ENCODE results near the gene NPAS2. TPM values are rescaled to one million over a fixed set of nuclear protein-coding genes. Genes with fewer than 3 reads are reported as not detected.
A peak's percentile ranks its signal among the peaks of the same experiment; 100 is the strongest.

The NPAS2 gene
- total RNA-seq, 2 donors from 2014 or later, result 59.5 to 59.6 TPM

DNA sequence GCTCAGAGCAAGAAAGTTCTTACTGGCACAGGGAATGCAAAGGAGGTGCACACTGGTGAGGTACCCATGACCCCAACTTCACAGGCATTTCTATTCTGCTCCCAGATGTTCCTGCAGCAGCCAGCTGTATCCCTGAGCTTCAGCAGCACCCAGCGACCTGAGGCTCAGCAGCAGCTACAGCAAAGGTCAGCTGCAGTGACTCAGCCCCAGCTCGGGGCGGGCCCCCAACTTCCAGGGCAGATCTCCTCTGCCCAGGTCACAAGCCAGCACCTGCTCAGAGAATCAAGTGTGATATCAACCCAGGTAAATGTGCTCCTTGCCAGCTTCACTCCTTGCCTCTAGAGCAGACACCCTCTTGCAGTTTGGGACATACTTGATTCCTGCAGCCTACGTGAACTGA lies 168.0 kb downstream of the NPAS2 start:
- intact Hi-C loops (cut with DNase I, micrococcal nuclease), result loop anchor here (5.0 to 10.0 kb wide), 2 partner anchors 373 to 381 kb away; no protein-coding TSS in a partner anchor
- DNase-seq (no peak), ATAC-seq (no peak)

DNA sequence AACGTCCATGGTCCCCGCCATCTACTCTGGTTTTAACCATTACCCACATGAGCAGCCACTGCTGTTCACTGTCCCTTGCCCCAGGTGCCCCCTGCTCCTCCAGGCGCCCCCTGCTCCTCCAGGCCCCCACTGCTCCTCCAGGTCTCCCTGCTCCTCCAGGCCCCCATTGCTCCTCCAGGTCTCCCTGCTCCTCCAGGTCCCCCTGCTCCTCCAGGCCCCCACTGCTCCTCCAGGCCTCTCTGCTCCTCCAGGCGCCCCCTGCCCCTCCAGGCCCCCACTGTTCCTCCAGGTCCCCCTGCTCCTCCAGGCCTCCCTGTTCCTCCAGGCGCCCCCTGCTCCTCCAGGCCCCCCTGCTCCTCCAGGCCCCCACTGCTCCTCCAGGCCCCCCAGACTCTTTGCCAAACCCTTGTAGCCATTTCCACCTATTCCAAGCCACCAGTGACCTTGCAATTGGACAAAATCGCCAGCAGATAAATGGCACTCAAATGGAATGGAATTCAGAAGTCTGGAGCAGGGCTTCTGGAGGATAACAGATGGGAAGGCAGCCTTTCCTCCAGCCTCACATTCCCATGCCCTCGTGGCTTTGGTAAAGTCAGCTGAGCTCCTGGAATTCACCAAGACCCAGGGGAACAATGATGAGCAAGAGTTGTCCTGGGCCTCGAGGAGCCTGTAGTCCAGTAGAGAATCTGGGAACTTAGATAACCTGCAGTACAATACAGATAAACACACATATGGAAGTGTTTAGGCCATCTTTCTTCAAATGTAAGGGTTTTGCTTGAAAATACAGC lies 168.9 kb downstream of the NPAS2 start:
- ATAC-seq (no peak), DNase-seq (no peak)
- intact Hi-C loops (cut with DNase I, micrococcal nuclease), result loop anchor here (5.0 to 10.0 kb wide), 2 partner anchors 374 to 382 kb away; no protein-coding TSS in a partner anchor

DNA sequence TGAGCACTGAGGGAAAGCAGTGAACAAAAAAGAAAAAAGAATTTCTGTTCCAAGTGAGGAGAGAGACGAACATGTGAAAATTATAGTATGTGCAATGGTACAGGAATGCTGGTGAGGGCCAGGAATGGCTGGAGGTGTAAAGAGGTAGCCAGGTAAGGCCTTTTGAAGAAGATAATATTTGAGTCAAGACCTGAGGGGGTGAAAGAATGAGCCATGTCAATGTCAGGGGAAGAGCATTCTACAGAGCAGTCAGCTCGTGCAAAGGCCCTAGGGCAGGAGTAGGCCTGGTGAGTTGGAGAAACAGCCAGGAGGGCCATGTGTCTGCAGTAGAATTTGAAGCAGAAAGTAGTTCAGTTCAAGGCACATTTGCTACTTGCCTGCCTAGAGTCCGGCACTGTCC lies 169.7 kb downstream of the NPAS2 start:
- intact Hi-C loops (cut with DNase I, micrococcal nuclease), result loop anchor here (5.0 to 10.0 kb wide), 2 partner anchors 375 to 382 kb away; no protein-coding TSS in a partner anchor
- no peak for DNase-seq
- ATAC-seq, result no peak

DNA sequence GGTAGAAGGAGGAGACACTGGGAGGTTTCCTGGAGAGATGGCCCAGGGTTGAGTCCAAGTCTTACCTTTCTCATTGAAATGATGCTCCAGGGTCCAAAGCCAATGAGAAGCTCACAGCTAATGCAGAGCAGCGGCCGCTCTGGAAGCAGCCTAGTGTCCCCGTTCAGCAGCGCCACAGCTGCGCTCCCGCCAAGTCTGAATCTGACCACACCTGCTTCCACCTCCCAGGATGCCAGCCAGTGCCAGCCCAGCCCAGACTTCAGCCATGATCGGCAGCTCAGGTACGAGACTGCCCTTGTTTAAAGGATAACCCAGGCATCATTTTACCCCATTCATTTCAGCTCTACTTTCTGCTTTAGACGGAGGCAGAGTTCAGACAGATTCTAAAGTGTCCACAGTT lies 170.2 kb downstream of the NPAS2 start:
- intact Hi-C loops (cut with DNase I, micrococcal nuclease), result no loop called here
- DNase-seq (no peak), ATAC-seq (no peak)

GRCh38 chr2:100990650-100991403 lies 170.9 kb downstream of the NPAS2 start:
- intact Hi-C loops (cut with DNase I, micrococcal nuclease), result no loop called here
- DNase-seq (no peak), ATAC-seq (no peak)

GRCh38 chr2:100991404-100991773 lies 171.4 kb downstream of the NPAS2 start:
- intact Hi-C loops (cut with DNase I, micrococcal nuclease), result no loop called here
- ATAC-seq (no peak), DNase-seq (no peak)

DNA sequence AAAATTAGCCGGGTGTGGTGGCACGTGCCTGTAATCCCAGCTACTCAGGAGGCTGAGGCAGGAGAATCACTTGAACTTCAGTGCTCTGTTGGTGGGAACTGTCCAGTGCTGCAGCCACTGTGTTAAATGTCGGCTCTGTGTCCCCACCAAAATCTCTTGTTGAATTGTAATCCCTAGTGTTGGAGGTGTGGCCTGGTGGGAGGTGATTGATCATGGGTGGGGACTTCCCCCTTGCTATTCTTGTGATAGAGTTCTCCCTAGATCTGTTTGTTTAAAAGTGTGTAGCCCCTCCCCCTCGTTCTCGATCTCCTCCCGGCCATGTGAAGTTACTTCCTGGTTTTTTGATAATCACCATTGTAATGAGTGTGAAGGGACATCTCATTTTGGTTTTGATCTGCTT lies 172.3 kb downstream of the NPAS2 start:
- ATAC-seq, result peak; percentile 17
- intact Hi-C loops (cut with DNase I, micrococcal nuclease), result no loop called here
- no peak for DNase-seq

DNA sequence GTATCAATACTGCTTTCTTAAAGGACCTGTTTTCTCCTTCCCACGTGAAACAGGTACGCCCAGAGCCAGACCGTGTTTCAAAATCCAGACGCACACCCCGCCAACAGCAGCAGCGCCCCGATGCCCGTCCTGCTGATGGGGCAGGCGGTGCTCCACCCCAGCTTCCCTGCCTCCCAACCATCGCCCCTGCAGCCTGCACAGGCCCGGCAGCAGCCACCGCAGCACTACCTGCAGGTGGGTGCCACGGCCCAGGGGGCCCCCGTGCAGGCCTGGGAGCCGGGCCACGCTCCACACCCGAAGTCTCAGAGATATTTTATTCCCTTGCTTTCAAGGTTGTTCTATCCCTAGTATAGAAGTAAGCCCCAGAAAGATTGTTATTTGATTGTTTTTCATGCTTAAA lies 173.4 kb downstream of the NPAS2 start:
- intact Hi-C loops (cut with DNase I, micrococcal nuclease), result no loop called here
- no peak for DNase-seq
- ATAC-seq, result no peak

DNA sequence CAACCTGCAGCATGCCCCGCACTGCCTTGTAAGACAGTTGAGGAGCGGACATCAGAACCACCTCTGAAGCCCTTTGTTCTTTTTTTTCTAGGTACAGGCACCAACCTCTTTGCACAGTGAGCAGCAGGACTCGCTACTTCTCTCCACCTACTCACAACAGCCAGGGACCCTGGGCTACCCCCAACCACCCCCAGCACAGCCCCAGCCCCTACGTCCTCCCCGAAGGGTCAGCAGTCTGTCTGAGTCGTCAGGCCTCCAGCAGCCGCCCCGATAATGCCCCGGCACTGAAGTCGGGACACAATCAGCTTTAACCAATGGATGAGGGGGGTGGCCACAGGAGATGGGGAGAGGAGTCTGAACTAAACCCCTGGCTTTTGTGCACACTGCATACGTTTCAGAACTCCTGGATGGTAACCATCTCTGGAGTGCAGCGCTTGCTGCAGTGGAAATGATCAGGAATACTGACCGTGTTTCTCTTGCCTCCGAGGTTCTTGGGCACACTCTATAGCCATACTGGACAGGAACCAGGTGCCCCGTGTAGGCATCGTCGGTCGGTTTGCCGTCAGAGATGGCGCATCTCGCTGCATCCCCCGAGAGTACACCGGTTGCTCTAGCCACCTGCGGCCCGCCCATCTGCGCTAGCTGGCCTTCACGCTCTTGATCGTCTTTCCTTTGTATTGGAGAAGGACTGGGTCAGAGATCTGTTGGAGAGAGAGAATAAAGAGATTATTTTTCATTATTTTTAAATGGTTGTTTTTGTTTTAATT lies 175.6 kb downstream of the NPAS2 start:
- DNase-seq, result no peak
- ATAC-seq, result no peak
- intact Hi-C loops (cut with DNase I, micrococcal nuclease), result no loop called here

DNA sequence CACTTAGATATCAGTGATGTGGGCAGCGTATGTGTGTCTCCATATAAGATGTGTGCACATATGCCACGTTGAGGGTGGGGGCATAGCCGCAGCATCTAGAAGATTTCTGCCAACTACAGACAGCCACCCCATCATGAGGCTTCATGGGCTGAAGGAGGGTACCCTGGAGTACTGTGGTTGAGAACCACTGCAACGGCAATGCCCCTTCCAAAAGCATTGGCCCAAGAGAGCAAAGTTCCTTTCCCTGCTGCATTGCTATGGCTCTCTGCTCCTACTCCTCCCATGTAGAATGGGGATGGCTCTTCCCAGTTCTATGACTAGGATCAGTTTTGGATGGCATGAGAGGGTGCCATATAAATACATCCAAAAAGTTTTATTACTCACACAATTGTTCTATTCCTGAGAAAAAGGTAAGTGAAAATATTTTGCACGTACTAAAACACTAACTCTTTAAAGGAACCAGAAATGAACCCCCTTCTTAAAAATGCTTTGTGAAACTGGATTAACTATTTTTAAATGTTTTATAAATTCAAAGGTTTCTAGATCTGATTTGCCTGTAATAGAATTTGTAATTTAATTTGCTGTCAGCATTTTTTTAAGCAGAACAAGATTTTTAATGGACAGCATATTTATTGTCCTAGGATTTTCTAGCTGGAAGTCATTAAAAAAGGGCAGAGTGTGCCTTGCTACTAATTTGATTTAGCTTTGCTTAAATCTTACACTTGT lies 177.7 kb downstream of the NPAS2 start:
- no peak for ATAC-seq
- intact Hi-C loops (cut with DNase I, micrococcal nuclease), result no loop called here
- no peak for DNase-seq

DNA sequence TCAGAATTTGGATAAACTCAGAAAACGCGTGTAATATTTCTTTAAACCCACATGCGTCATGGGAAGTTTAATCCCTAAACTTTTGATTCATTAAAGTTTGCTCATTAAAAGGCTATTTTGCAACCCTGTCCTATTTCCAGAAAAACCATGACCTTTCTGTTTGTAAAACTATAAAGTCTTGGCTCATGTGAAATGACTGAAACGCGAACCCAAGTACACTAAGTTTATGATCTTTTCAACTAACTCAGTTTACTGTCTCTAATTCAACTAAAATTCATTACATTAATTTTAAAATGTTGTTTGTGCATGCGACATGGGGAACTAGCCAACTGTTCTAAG lies 178.3 kb downstream of the NPAS2 start:
- ATAC-seq (no peak), DNase-seq (no peak)
- intact Hi-C loops (cut with DNase I, micrococcal nuclease), result no loop called here

DNA sequence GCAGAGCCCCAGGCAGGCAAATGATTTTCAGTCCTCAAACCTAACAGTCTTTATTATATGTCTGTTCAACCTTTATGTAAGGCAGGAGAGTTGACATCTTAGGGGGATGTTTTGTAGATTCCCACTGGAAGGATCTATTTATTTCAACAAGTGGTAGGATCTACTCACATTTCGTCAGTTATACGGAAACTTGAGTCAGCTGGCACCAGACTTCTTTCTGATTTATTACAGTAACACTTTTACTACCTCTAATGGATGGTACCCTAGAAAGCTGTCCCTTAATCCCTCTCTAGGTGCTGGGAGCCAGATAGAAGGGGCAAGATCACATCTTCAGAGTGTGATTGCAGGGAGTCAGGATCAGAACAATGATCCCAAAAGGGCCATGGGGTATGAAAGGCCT lies 180.1 kb downstream of the NPAS2 start:
- no peak for ATAC-seq
- no peak for DNase-seq
- intact Hi-C loops (cut with DNase I, micrococcal nuclease), result no loop called here

DNA sequence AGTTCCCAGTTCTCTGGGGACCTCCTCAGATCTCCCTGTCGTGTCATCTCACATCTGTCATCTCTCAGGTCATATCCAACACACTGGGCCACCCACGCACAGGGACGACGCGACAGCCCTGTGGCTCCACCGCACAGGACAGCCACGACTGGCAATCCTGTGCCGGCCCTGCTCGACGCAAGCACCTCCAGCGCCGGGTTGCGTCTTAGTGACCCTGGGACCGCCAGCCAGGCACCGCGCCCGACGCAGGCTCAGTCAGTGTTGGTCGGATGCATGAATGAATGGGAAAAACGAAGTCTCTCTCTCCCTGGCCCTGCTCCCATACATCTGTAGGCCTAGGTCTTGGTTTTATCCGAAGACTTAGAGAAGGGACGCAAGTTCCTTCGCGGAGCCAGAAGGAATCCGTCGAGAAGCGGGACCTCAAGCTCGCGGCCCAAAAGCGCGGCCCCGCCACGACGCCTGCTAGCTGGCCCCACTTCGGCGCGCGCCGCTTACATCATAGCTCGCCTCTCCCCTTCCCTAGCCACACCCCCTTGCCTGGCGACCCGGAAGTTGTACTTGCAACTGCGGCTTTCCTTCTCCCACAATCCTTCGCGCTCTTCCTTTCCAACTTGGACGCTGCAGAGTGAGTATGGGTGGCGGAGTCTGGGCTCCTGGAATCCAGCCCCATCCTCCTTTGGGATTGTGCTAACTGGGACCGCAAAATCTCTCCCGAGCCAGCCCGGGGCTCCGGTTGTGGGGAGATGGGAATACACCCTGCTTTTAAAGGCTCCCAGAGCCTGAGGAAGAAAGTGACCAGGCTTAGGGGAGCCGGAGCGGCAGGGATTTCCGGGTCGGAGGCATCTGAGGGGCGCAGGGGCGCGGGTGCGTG lies 182.0 kb downstream of the NPAS2 start, which contains the start of gene RPL31:
RPL31 (plus strand) TSS at position 599 of the 871 bp plus-strand sequence. CDS start 413 bp downstream, outside the sequence.
- peak; percentile 95 for ATAC-seq
- intact Hi-C loops (cut with DNase I, micrococcal nuclease), result no loop called here
- peak; percentile 97 to 98 for DNase-seq

DNA sequence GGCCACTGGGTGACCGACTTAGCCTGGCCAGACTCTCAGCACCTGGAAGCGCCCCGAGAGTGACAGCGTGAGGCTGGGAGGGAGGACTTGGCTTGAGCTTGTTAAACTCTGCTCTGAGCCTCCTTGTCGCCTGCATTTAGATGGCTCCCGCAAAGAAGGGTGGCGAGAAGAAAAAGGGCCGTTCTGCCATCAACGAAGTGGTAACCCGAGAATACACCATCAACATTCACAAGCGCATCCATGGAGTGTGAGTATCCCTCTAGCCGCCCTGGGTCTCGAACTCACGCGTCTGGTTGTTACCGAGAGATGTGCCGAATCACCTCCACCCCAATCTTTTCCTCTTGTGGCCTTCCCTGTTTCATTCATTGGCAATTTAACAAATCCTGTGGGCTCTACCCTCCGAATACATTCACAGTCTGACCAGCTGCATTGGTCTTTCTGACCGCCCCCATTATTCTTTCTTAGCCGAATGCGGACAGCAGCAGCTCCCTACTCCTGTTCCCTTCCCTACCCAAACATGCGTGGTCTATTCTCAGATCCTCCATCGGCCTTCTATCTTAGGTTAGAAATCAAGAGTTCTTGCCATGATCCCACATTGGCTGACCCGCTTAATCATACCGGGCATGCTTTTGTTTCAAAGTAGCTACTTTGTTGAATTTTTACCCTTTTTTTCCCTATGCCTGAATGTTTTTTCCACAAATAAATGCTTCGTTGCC lies 182.8 kb downstream of the NPAS2 start:
- ATAC-seq, result peak; percentile 20
- intact Hi-C loops (cut with DNase I, micrococcal nuclease), result no loop called here
- peak in 1 of 2 donors; percentile 36 for DNase-seq

- DNase-seq, result peak in 1 of 2 donors; percentile 27
- intact Hi-C loops (cut with DNase I, micrococcal nuclease), result no loop called here
- ATAC-seq, result no peak
These were observed 183.4 kb downstream of the NPAS2 start for GRCh38 chr2:101003278-101003775.

- intact Hi-C loops (cut with DNase I, micrococcal nuclease), result no loop called here
- ATAC-seq (no peak), DNase-seq (no peak)
These were observed 184.8 kb downstream of the NPAS2 start for GRCh38 chr2:101004620-101005325.

Data from left colon (tissue), 2 donors.